ENCODE results near the gene RGS9BP. TPM values are rescaled to one million over a fixed set of nuclear protein-coding genes. Genes with fewer than 3 reads are reported as not detected.

Gene RGS9BP
- total RNA-seq, 1 experiment from 2014 or later: 0.85 TPM

DNA sequence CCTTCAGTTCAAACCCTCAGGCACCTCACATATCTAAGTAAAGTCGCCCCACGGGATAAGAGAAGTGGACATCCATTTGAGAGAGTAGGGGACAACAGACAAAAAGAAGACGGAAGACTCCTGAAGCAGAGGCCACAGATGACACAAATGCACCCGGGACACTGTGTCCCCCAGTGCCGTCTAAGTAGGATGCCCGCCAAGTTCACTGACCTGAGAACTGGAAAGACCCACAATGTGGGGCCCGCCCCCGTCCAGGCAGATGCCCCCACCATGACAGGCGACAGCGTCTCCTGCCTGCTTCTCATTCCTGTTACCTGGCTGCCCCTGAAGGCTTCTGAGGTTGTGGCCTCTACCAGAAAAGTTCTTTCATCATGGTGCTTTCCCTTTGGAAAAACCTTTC lies 17.6 kb upstream of the RGS9BP start:
- Histone ChIP-seq H3K4me3 (no peak overlapping the region), H3K4me2 (no peak overlapping the region), H3K27ac (no peak overlapping the region), H3K9me2 (ENCODE audit: insufficient read depth) (no peaks in the 10 kb centered on the region), H3K4me1 (replicated peaks; ENCODE audit: insufficient read depth) (no peaks in the 10 kb centered on the region), H3F3A (ENCODE audit: insufficient read depth, low read depth) (no peaks in the 10 kb centered on the region), H3K79me2 (ENCODE audit: low read depth) (peaks cover 9% of the 10 kb centered on the region), H3K9me3 (ENCODE audit: insufficient read depth, low read depth) (no peaks in the 10 kb centered on the region), H2AFZ (no peak overlapping the region), H3K36me3 (ENCODE audit: low read depth) (no peaks in the 10 kb centered on the region), H4K20me1 (ENCODE audit: insufficient read depth) (peaks cover 11% of the 10 kb centered on the region; the same call in 1 of the 2 replicates), H3K27me3 (ENCODE audit: insufficient read depth, low read depth) (no peaks in the 10 kb centered on the region)
- BruUV-seq (replicated peaks): no TSS peak
- intact Hi-C loops (cut with micrococcal nuclease; ENCODE audit: unreplicated experiment): no loop called here
- DNase-seq: no peak
- no peak for TF ChIP-seq EZH2 (IDR thresholded peaks at IDR 0.05; ENCODE audit: low read depth)
- TF ChIP-seq, protein P1, sequence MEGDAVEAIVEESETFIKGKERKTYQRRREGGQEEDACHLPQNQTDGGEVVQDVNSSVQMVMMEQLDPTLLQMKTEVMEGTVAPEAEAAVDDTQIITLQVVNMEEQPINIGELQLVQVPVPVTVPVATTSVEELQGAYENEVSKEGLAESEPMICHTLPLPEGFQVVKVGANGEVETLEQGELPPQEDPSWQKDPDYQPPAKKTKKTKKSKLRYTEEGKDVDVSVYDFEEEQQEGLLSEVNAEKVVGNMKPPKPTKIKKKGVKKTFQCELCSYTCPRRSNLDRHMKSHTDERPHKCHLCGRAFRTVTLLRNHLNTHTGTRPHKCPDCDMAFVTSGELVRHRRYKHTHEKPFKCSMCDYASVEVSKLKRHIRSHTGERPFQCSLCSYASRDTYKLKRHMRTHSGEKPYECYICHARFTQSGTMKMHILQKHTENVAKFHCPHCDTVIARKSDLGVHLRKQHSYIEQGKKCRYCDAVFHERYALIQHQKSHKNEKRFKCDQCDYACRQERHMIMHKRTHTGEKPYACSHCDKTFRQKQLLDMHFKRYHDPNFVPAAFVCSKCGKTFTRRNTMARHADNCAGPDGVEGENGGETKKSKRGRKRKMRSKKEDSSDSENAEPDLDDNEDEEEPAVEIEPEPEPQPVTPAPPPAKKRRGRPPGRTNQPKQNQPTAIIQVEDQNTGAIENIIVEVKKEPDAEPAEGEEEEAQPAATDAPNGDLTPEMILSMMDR (conservative IDR thresholded peaks at IDR 0.05): no peak
- CTCF ChIA-PET: no interaction called here
- POLR2A ChIA-PET (ENCODE audit: unreplicated experiment): no interaction called here

DNA sequence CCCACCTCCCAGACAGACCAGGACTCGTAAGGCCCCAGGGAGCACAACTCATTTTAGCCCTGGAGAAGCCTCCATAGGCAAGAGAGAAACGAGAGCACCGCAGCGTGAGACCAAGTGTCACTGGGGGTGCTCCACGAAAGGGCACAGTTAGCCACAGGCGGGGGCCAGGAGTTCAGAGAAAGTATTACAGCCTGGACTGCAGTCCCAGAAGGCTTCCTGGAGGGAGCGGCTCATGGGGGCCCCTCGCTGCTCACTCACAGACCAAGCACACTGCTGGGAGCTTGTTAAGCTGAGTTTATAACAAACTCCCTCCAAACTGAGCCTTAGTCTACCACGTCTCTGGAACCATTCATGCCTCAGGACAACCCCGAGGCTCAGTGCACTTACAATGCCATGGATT lies 17.1 kb upstream of the RGS9BP start:
- no peak for DNase-seq
- BruUV-seq (replicated peaks): no TSS peak
- no peaks in the 10 kb centered on the region for H3K9me3 ChIP-seq (ENCODE audit: insufficient read depth, low read depth)
- H3F3A ChIP-seq (ENCODE audit: insufficient read depth, low read depth): no peaks in the 10 kb centered on the region
- POLR2A ChIA-PET (ENCODE audit: unreplicated experiment): no interaction called here
- no peak overlapping the region for H3K4me2 ChIP-seq
- intact Hi-C loops (cut with micrococcal nuclease; ENCODE audit: unreplicated experiment): no loop called here
- no peak overlapping the region for H3K27ac ChIP-seq
- peaks cover 9% of the 10 kb centered on the region for H3K79me2 ChIP-seq (ENCODE audit: low read depth)
- no peak overlapping the region for H2AFZ ChIP-seq
- H3K9me2 ChIP-seq (ENCODE audit: insufficient read depth): no peaks in the 10 kb centered on the region
- no peaks in the 10 kb centered on the region for H3K4me1 ChIP-seq (replicated peaks; ENCODE audit: insufficient read depth)
- H4K20me1 ChIP-seq (ENCODE audit: insufficient read depth): peaks cover 13% of the 10 kb centered on the region; the same call in 1 of the 2 replicates
- no peak for TF ChIP-seq EZH2 (IDR thresholded peaks at IDR 0.05; ENCODE audit: low read depth)
- TF ChIP-seq, protein P1 (conservative IDR thresholded peaks at IDR 0.05): no peak
- CTCF ChIA-PET: no interaction called here
- H3K36me3 ChIP-seq (ENCODE audit: low read depth): no peaks in the 10 kb centered on the region
- no peak overlapping the region for H3K4me3 ChIP-seq
- H3K27me3 ChIP-seq (ENCODE audit: insufficient read depth, low read depth): no peaks in the 10 kb centered on the region

DNA sequence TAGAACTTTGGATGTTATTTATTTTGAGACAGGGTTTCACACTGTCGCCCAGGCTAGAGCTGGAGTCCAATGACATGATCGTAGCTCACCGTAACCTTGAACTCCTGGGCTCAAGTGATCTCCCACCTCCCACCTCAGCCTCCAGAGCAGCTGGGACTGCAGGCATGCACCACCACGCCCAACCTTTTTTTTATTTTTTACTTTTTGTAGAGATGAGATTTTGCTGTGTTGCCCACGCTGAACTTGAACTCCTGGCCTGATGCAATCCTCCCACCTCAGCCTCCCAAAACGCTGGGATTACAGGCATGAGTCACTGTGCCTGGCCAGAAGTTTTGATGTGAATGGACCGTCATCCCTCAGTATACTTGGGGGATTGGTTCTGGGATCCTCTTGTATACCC lies 14.3 kb upstream of the RGS9BP start:
- H2AFZ ChIP-seq: no peak overlapping the region
- H3K9me2 ChIP-seq (ENCODE audit: insufficient read depth): no peaks in the 10 kb centered on the region
- BruUV-seq (replicated peaks): no TSS peak
- H3K79me2 ChIP-seq (ENCODE audit: low read depth): peaks cover 15% of the 10 kb centered on the region
- no peaks in the 10 kb centered on the region for H3K27me3 ChIP-seq (ENCODE audit: insufficient read depth, low read depth)
- H3K9me3 ChIP-seq (ENCODE audit: insufficient read depth, low read depth): no peaks in the 10 kb centered on the region
- no peak for TF ChIP-seq EZH2 (IDR thresholded peaks at IDR 0.05; ENCODE audit: low read depth)
- TF ChIP-seq, protein P1 (conservative IDR thresholded peaks at IDR 0.05): no peak
- no peak overlapping the region for H3K27ac ChIP-seq
- POLR2A ChIA-PET (ENCODE audit: unreplicated experiment): no interaction called here
- no peaks in the 10 kb centered on the region for H3K4me1 ChIP-seq (replicated peaks; ENCODE audit: insufficient read depth)
- no peak overlapping the region for H3K4me2 ChIP-seq
- no peaks in the 10 kb centered on the region for H3K36me3 ChIP-seq (ENCODE audit: low read depth)
- peaks cover 19% of the 10 kb centered on the region; the same call in 1 of the 2 replicates for H4K20me1 ChIP-seq (ENCODE audit: insufficient read depth)
- DNase-seq: no peak
- no peaks in the 10 kb centered on the region for H3F3A ChIP-seq (ENCODE audit: insufficient read depth, low read depth)
- CTCF ChIA-PET: no interaction called here
- H3K4me3 ChIP-seq: no peak overlapping the region
- intact Hi-C loops (cut with micrococcal nuclease; ENCODE audit: unreplicated experiment): no loop called here
